ENCODE results near the gene STX16.

GRCh38 chr20:58677808-58678207 lies 26.7 kb downstream of the STX16 start:
- no peak for TF ChIP-seq CTCF (IDR thresholded peaks at IDR 0.05; ENCODE audit: low read length)
- TF ChIP-seq EZH2 (IDR thresholded peaks at IDR 0.05; ENCODE audit: borderline replicate concordance, low read length), result no peak
